ENCODE data around the gene RSRP1.
A peak's percentile ranks its signal among the peaks of the same experiment; 100 is the strongest.
"Not testable (repeated sequence)": the region's sequence is repeated elsewhere in the genome, so short reads cannot be mapped to it uniquely, and the experiment has no call there.

RSRP1 gene

GRCh38 chr1:25256578-25256965, 9.3 kb upstream of the RSRP1 start:
- DNase-seq (ENCODE audit: low read depth) = no peak

- DNase-seq (ENCODE audit: low read depth) = no peak
Observed at GRCh38 chr1:25255706-25256577, 8.7 kb upstream of the RSRP1 start.

DNA sequence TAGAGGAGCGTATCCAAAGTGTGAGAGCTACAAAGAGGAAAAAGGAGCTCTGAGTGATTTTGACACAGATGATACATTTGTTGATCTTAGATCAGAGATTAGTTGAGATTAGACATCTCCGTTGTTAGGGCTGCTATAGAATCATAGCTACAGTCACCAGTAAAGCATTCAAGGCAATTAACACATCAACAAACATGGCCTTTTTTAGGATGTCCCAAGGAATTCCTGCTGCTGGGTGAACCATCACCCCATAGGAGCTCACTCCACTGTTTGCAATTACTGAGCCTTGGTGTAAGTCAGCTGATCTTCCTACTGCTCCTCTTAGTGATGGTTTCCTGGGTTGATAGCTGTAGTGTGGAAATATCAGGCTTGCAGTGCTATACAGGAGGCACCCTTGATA, 6.7 kb upstream of the RSRP1 start:
- DNase-seq (ENCODE audit: low read depth) = no peak

- DNase-seq (ENCODE audit: low read depth) = no peak
Observed at GRCh38 chr1:25247829-25248754, 838 bp upstream of the RSRP1 start.

DNA sequence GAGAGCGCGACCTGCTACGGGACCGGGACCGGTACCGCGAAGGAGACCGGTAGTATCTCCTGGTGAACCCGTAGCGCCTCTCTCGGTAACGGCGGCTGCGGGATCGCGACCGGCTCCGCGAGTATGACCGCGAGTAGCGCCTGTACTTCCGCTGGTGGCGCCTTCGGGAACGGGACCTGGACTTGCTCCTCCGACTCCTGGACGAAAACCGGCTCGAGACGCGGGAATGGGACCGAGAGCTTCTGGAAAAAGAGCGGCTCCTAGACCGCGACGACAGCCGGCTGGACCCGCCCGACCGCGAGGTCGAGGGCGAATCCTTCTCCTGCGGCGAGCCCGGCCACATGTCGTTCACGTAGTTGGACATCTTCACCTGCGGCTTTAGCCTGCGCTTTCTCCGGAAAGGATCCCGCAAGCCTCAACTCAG, 642 bp downstream of the RSRP1 start:
- no peak for DNase-seq (ENCODE audit: low read depth)

DNA sequence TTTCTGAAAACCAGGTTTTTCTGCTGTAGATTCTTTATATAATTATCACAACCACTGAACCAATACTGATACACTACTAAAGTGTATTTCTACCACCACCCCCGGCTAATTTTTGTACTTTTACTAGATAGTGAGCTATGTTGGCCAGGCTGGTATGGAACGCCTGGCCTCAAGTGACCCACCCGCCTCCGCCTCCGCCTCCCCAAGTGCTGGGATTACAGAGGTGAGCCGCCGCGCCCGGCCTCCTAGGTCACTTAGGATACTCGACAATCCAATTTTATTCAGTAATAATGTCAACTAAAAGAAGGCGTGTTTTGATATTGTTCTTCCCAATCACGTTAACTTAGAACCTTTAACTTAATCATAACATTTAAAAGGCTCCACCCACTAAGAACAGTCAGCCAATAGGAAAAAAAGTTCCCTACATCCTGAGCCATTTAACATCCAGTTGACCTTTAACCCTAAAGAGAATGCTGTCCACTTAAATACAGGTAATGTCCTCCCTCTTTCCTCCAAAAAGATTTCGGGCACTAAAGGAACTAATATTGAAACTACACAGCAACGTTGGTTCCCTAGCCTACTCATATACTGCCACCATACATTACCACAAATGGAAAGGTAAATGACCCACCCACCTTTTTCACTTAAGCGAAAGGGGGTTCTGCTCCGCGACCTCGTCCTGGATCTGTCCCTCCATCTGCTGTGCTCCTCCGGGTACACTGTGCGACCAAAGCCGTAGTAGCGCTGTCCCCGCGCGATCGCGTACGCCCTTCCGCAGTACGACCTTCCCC, 1.2 kb downstream of the RSRP1 start:
- no peak for DNase-seq (ENCODE audit: low read depth)

DNA sequence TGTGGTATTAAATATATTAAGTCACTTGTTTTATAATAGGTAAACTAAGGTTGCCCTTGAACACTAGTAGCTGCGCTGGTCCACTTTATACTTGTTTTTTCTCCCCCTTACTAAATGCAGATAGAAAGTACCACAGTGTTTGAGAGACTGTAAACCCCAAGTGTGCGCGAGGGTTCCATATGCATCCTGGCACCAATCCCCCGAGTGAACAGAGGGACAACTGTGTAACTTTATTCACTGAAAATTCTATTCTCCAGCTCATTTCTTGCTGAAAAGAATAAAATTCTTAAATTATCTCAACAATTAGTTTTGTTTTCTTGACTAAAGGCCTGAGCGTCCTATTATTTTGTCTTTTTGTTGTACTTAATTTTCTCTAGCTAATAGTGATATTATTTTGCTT, 1.9 kb downstream of the RSRP1 start:
- DNase-seq (ENCODE audit: low read depth) = no peak

- DNase-seq (ENCODE audit: low read depth) = no peak
Observed at GRCh38 chr1:25243907-25244306, 3.3 kb downstream of the RSRP1 start.

GRCh38 chr1:25239681-25240541, 7.3 kb downstream of the RSRP1 start:
- peak; percentile 87 for DNase-seq (ENCODE audit: low read depth)

- DNase-seq (ENCODE audit: low read depth) = no peak
Observed at GRCh38 chr1:25238046-25238445, 9.2 kb downstream of the RSRP1 start.

DNA sequence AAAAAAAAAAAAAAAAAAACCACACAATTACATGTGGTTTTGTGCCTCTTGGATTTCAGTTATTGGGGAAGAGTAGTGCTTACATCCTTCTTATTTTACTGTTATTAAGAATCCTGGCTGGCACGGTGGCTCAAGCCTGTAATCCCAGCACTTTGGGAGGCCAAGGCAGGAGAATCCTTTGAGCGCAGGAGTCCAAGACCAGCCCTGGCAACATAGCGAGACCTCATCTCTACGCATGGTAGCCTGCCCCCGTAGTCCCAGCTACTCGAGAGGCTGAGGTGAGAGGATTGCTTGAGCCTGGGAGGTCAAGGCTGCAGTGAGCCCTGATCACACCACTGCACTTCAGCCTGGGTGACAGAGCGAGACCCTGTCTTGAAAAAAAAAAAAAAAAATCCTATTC, 11.0 kb downstream of the RSRP1 start:
- DNase-seq (ENCODE audit: low read depth) = not testable (repeated sequence)

GRCh38 chr1:25235411-25235810, 11.8 kb downstream of the RSRP1 start:
- not testable (repeated sequence) for DNase-seq (ENCODE audit: low read depth)

DNA sequence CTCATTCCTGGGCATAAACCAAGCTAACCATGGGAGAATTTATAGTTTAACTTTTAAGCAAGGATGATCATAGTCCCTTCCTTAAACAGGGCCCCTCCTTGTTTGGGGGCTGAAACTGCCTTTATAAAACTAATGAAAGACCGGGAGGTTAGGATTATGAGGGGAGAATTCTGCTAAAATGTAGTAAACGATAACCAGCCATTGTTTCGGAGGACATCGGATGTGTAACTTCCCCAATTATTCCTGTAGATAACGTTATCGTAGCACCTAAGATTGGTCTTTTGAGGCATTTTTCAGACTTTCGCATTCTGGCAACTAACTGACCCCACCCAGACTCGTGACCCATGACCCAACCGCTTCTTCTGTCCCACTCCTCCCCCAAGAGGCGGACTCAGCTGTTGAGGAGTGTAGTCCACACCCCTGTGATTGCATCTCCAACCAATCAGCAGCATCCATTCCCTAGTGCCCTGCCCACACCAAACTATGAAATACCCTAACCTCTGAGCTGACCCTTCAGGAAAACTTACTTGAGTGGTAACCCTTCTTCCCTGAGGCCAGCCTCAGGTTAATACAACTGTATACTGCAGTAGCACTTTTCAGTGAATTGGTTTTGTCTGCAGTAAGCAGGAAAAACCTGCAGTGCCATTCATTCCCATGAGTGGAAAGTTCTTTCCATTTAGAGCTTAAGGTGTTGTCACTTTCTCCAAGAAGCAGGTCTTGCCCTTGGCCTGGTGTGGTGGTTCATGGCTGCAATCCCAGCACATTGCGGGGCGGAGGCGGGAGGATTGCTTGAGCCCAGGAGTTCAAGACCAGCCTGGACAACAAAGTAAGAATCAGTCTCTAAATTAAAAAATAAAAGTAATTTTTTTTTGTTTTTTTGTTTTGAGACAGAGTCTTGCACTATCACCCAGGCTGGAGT, 14.1 kb downstream of the RSRP1 start:
- peak; percentile 43 for DNase-seq (ENCODE audit: low read depth)

GRCh38 chr1:25232027-25232865, 15.0 kb downstream of the RSRP1 start, which contains the start of gene SYF2:
TSS of gene SYF2 (minus strand) at chr1:25232502. CDS start at chr1:25232467, 35 bp downstream.
- peak; percentile 85 for DNase-seq (ENCODE audit: low read depth)

DNA sequence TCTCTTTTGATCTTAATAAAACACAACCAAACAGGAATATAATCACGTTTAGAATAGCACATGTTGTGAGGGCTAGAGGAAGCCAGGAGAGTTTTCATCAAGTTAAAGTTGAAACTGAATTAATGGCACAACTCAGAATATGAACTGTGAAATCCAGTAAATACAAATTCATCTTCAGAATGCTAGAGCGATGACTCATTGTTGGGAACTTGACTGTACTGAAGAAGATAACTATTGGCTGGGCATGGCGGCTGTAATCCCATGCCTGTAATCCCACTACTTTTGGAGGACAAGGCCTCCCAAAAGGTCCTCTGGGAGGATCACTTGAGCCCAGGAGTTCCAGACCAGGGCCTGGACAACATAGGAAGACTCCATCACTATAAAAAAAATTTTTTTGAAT, 23.8 kb downstream of the RSRP1 start:
- DNase-seq (ENCODE audit: low read depth) = no peak

GRCh38 chr1:25222606-25223005, 24.6 kb downstream of the RSRP1 start:
- no peak for DNase-seq (ENCODE audit: low read depth)

DNA sequence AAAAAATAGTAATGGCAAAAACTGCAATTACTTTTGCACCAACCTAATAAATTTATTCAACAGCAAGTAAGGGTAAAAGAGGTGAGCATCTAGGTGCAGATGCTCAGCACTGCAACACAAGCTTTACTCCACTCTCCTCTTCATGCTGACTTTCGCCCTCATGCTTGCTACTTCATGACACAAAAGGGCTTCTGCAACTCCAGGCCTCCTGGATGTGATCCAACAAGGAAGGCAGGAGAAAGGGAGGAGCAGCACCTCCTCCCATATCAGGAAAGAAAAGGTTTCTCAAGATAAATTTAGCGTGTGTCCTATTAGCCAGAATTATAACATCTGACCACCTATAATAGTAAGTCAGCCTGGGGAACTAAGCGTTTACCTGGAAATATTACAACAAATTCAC, 26.6 kb downstream of the RSRP1 start:
- DNase-seq (ENCODE audit: low read depth) = no peak

DNA sequence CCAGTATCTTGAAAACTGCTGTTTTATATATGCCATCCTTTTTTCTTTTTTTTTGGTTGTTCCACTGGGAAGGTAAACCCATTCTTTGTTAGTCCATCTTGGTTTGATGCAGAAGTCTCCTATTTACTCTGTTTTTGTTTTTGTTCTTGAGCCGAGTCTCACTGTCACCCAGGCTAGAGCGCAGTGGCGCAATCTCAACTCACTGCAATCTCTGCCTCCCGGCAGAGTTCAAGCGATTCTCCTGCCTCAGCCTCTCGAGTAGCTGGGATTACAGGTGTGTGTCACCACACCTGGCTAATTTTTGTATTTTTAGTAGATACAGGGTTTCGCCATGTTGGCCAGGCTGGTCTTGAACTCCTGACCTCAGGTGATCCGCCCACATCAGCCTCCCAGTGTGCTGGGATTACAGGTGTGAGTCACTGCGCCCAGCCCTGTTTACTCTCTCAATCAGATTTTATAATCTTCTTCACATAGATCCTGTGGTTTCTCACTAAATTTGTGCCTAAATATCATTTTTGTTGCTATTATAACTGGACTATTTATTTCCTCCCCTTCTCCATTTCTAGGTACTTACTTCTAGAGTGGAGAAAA, 27.5 kb downstream of the RSRP1 start:
- DNase-seq (ENCODE audit: low read depth) = no peak

Data from activated T-cell treated with anti-CD3 and anti-CD28 coated beads for 24 hours (primary cell).